ENCODE results near the gene CHCHD3. TPM values are rescaled to one million over a fixed set of nuclear protein-coding genes. Genes with fewer than 3 reads are reported as not detected.

Gene CHCHD3
- total RNA-seq, 1 experiment from 2014 or later, result 89.9 TPM

GRCh38 chr7:132878204-132878919 lies 203.5 kb downstream of the CHCHD3 start:
- BruUV-seq (replicated peaks), result no TSS peak
- no peak for DNase-seq
- no peak for TF ChIP-seq CTCF (IDR thresholded peaks at IDR 0.05; ENCODE audit: unreplicated experiment)
- H3K4me3 Mint-ChIP-seq (ENCODE audit: low read depth, unreplicated experiment), result no peak overlapping the region
- H3K9me3 Mint-ChIP-seq (ENCODE audit: low read depth, unreplicated experiment), result no peaks in the 10 kb centered on the region
- H3K27ac Mint-ChIP-seq (ENCODE audit: unreplicated experiment), result no peak overlapping the region
- peaks cover 16% of the 10 kb centered on the region for H3K4me1 Mint-ChIP-seq (ENCODE audit: low read depth, unreplicated experiment)
- no peaks in the 10 kb centered on the region for H3K36me3 Mint-ChIP-seq (ENCODE audit: insufficient read depth, unreplicated experiment)
- intact Hi-C loops (cut with micrococcal nuclease; ENCODE audit: unreplicated experiment), result no loop called here
- H3K27me3 Mint-ChIP-seq (ENCODE audit: unreplicated experiment), result no peaks in the 10 kb centered on the region
- CTCF ChIA-PET, result no interaction called here

- DNase-seq, result no peak
- CTCF ChIA-PET, result no interaction called here
- TF ChIP-seq CTCF (IDR thresholded peaks at IDR 0.05; ENCODE audit: unreplicated experiment), result no peak
- BruUV-seq (replicated peaks), result no TSS peak
- Mint-ChIP-seq H3K27ac (ENCODE audit: unreplicated experiment) (no peak overlapping the region), H3K27me3 (ENCODE audit: unreplicated experiment) (no peaks in the 10 kb centered on the region), H3K4me3 (ENCODE audit: low read depth, unreplicated experiment) (no peak overlapping the region), H3K4me1 (ENCODE audit: low read depth, unreplicated experiment) (peaks cover 16% of the 10 kb centered on the region), H3K36me3 (ENCODE audit: insufficient read depth, unreplicated experiment) (no peaks in the 10 kb centered on the region), H3K9me3 (ENCODE audit: low read depth, unreplicated experiment) (no peaks in the 10 kb centered on the region)
- intact Hi-C loops (cut with micrococcal nuclease; ENCODE audit: unreplicated experiment), result no loop called here
Observed at GRCh38 chr7:132877573-132877972, 204.3 kb downstream of the CHCHD3 start.

- CTCF ChIA-PET, result no interaction called here
- H3K27me3 Mint-ChIP-seq (ENCODE audit: unreplicated experiment), result no peaks in the 10 kb centered on the region
- no peak overlapping the region for H3K4me3 Mint-ChIP-seq (ENCODE audit: low read depth, unreplicated experiment)
- no TSS peak for BruUV-seq (replicated peaks)
- H3K27ac Mint-ChIP-seq (ENCODE audit: unreplicated experiment), result no peak overlapping the region
- no peak for DNase-seq
- H3K36me3 Mint-ChIP-seq (ENCODE audit: insufficient read depth, unreplicated experiment), result no peaks in the 10 kb centered on the region
- peaks cover 16% of the 10 kb centered on the region for H3K4me1 Mint-ChIP-seq (ENCODE audit: low read depth, unreplicated experiment)
- H3K9me3 Mint-ChIP-seq (ENCODE audit: low read depth, unreplicated experiment), result no peaks in the 10 kb centered on the region
- TF ChIP-seq CTCF (IDR thresholded peaks at IDR 0.05; ENCODE audit: unreplicated experiment), result no peak
- intact Hi-C loops (cut with micrococcal nuclease; ENCODE audit: unreplicated experiment), result no loop called here
Observed at GRCh38 chr7:132876576-132876975, 205.3 kb downstream of the CHCHD3 start.

- BruUV-seq (replicated peaks), result no TSS peak
- no peak for DNase-seq
- Mint-ChIP-seq H3K27me3 (ENCODE audit: unreplicated experiment) (no peaks in the 10 kb centered on the region), H3K4me3 (ENCODE audit: low read depth, unreplicated experiment) (no peak overlapping the region), H3K36me3 (ENCODE audit: insufficient read depth, unreplicated experiment) (no peaks in the 10 kb centered on the region), H3K4me1 (ENCODE audit: low read depth, unreplicated experiment) (no peaks in the 10 kb centered on the region), H3K9me3 (ENCODE audit: low read depth, unreplicated experiment) (no peaks in the 10 kb centered on the region), H3K27ac (ENCODE audit: unreplicated experiment) (no peak overlapping the region)
- intact Hi-C loops (cut with micrococcal nuclease; ENCODE audit: unreplicated experiment), result no loop called here
- TF ChIP-seq CTCF (IDR thresholded peaks at IDR 0.05; ENCODE audit: unreplicated experiment), result no peak
- CTCF ChIA-PET, result no interaction called here
Observed at GRCh38 chr7:132872034-132872433, 209.9 kb downstream of the CHCHD3 start.

All from Calu3 (cell line).